ENCODE results near the gene ZNF555.
"Not testable (repeated sequence)": the region's sequence is repeated elsewhere in the genome, so short reads cannot be mapped to it uniquely, and the experiment has no call there.

ZNF555 gene

DNA sequence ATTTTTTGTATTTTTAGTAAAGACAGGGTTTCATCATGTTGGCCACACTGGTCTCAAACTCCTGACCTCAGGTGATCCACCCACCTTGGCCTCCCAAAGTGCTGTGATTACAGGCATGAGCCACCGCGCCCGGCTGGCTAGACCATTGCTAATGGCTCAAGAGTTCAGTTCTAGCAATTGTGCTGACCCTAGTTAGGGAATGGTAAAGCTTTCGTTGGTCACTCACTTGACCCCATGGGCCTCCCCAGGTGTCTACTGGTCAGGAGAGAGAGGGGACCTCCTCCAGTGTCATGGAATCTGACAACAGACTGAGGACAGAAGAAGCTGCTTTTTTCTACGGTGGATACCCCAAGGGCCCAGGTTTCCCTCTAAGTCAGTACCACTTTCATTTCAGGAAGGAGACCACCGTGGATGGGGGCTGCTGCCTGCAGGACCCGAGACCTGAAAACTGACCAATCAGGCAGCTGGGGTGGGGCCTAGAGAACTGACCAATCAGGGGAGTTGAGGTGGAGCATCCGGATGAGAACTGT is 25.3 kb downstream of the ZNF555 start:
- DNase-seq (ENCODE audit: insufficient read length, low spot score) (no peak), FAIRE-seq (no peak)

DNA sequence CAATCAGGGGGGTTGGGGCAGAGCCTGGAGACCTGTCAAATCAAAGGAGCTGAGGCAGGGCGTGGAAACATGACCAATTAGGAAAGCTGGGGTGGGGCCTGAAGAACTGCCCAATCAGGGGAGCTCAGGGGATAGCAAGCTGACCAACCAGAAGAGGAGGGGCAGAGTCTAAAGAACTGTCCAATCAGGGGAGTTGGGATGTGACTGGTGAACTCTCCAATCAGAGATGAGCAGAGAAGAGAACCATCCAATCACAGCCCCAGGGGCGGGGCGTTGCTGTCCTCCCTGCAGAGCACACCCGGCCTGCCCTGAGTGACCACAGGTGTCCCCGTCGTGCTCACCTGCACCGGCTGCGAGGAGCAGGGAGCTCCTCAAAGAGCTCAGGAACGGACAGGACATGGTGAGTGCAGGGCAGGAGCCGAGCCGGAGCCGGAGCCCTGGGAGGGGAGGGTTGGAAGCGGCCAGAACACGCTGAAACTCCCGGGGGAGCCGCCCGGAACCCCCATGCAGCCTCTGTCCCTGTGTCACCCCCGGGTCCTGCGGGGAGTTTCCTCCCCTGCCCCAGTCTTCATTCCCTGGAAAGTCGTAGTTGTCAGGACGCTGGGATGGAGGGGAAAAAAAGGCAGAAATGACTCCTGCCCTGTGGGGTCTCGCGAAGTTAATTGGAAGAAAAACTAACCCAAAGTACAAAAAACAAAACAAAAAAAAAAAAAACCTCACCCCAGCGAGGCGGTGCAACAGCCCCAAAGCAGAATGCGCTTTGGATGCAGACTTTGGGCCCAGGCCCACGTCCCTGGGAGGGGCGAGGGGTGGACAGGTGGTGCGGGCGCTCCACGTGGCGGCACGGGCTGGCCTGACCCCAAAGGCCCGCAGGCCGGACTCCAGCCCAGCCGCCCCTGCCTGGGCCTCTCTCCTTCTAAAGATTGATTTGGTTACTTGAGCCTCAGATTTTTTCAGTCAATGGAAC is 26.0 kb downstream of the ZNF555 start, which contains the start of gene ZNF556:
Gene ZNF556 (plus strand): TSS at position 311 of the 967 bp plus-strand sequence. CDS start 87 bp downstream, at position 398.
- FAIRE-seq, result no peak
- peak; percentile 78 for DNase-seq (ENCODE audit: insufficient read length, low spot score)

- FAIRE-seq, result no peak
Observed at GRCh38 chr19:2869618-2870017, 28.3 kb downstream of the ZNF555 start.

DNA sequence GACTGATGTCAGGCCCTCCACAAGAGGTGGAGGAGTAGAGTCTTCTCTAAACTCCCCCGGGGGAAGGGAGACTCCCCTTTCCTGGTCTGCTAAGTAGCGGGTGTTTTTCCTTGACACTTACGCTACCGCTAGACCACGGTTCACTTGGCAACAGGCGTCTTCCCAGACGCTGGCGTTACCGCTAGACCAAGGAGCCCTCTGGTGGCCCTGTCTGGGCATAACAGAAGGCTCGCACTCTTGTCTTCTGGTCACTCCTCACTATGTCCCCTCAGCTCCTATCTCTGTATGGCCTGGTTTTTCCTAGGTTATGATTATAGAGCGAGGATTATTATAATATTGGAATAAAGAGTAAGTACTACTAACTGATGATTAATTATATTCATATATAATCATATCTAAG is 30.9 kb downstream of the ZNF555 start:
- not testable (repeated sequence) for FAIRE-seq; DNase-seq (ENCODE audit: insufficient read length, low spot score)

More at GRCh38 chr19:2869618-2870017, 28.3 kb downstream of the ZNF555 start:
- no peak for DNase-seq (ENCODE audit: insufficient read length, low spot score)

DNA sequence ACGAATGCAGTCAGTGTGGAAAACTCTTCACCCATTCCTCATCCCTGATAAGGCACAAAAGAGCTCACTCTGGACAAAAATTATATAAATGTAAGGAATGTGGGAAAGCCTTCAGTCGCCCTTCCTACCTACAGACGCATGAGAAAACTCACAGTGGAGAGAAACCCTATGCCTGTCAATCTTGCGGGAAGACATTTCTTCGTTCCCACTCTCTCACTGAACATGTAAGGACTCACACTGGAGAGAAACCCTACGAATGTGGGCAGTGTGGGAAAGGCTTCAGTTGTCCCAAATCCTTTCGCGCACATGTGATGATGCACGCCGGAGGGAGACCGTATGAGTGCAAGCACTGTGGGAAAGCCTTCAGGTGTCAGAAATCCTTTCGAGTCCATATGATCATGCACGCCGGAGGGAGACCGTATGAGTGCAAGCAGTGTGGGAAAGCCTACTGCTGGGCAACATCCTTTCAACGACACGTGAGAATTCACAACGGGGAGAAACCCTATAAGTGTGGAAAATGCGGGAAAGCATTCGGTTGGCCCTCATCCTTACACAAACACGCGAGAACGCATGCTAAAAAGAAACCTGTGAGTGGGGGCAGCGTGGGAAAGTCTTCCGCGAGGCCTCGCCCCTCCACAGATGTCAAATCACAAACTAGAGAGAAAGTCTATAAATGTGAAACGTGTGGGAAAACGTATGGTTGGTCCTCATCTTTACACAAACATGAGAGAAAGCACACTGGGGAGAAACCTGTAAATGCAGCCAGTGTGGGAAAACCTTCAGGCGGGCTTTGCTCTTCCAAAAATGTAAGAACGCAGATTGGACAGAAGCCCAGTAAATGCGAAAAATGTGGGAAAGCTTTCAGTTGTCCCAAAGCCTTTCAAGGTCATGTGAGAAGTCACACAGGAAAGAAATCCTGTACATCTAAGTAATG is 36.4 kb downstream of the ZNF555 start:
- DNase-seq (ENCODE audit: insufficient read length, low spot score), result no peak
- FAIRE-seq, result no peak

- DNase-seq (ENCODE audit: insufficient read length, low spot score), result no peak
Observed at GRCh38 chr19:2883686-2884439, 42.6 kb downstream of the ZNF555 start.

DNA sequence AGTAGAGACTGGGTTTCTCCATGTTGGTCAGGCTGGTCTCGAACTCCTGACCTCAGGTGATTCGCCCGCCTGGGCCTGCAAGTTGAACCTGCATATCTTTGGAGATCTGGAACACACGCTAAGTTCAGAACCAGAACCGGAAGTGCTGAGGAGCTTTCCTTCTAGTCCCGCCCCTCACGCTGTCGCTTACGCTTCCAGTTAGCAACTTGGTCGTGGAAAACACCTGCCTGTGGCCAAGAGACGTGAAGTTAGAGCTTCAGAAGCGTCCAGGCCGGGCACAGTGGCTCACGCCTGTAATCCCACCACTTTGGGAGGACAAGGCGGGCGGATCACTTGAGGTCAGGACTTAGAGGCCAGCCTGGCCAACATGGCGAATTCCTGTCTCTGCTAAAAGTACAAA is 44.5 kb downstream of the ZNF555 start:
- DNase-seq (ENCODE audit: insufficient read length, low spot score) (no peak), FAIRE-seq (no peak)

More at GRCh38 chr19:2883686-2884439, 42.6 kb downstream of the ZNF555 start:
- no peak for FAIRE-seq

- FAIRE-seq (peak; percentile 59), DNase-seq (ENCODE audit: insufficient read length, low spot score) (peak; percentile 60)
Observed at GRCh38 chr19:2887391-2887914, 46.2 kb downstream of the ZNF555 start.

DNA sequence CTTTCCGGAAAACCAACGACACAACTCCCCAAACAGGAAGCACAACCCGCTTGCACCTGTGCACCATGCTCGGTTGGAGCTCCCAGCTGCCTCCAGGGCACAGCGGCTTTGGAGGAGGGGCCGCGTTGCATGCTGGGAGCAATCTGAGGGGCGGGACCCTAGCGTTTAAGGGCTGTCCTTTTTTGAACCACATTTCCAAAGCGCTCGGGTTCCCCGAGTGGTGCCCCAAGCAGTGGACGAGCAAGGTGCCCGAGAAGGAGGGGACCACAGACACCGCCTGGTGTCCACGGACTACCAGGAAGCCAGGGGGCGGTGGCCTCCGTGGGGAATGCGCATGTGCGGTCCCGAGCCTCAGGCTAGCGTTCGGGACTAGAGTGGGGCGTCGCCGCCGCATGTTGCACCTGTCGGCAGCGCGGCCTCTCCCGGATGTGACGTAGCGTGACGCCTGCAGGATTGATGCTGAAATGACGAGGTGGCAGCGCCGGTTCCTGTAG is 47.5 kb downstream of the ZNF555 start:
- no peak for FAIRE-seq
- no peak for DNase-seq (ENCODE audit: insufficient read length, low spot score)

DNA sequence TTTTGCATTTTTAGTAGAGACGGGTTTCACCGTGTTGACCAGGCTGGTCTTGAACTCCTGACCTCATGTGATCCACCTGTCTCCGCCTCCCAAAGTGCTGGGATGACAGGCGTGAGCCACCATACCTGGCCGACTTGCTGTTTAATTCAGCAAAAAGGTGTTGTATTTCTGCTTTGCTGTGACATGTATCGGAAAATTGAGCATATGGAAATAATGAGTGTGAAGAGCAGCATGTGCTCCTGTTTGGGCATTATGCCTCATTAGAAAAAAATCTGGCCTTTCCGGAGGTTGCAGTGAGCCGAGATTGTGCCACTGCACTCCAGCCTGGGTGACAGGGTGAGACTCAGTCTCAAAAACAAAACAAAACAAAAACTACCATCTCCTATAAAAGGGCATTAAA is 49.3 kb downstream of the ZNF555 start:
- not testable (repeated sequence) for DNase-seq (ENCODE audit: insufficient read length, low spot score); FAIRE-seq

- no peak for DNase-seq (ENCODE audit: insufficient read length, low spot score)
- no peak for FAIRE-seq
Observed at GRCh38 chr19:2896694-2897093, 55.4 kb downstream of the ZNF555 start.

DNA sequence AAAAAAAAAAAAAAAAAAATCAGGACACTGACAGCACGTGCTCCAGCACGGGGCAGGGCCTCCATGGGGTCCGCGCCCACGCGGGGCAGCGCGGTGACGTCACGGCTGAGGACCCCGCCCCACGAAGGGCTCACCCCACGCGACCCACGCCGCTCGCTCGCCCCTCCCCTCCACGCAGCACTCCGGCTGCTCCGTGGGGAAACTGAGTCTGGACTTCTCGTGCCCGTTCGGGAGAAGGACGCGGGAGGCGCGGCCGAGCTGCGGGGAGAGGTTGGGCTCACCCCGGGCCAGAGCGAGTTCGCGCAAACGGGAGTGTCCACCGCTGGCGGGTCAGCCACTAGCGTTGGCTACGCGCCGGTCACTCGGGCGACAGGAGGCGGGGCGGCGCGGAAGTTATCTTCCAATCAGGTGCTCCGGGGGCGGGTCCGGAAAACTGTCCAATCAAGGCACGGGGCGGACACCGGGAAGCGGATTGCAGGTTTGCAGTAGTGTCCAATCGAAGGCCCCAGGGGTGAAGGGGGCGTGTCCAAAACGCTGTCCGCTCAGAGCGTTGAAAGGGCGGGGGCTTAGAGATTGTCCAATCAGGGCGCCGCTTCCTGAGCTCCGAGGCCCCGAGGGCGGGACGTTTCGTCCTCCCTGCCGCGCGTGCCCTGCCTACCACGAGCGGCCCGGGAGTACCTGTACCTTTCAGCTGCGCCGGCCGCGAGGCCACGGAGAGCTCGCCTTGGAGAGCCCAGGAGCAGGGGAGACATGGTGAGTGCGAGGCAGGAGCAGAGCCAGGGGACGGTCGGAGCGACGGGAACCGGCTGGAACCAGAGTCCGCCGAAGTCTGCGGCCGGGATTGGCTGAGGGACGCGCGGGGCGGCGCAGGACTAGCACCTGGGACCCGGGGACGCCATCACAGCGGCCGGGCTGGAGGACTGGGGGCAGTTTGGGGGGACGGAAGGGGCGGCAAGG is 59.3 kb downstream of the ZNF555 start, which contains the start of gene ZNF57:
Gene ZNF57 (plus strand): TSS at position 633 of the 957 bp plus-strand sequence. CDS start 118 bp downstream, at position 751.
- FAIRE-seq (peak; percentile 93), DNase-seq (ENCODE audit: insufficient read length, low spot score) (peak; percentile 98)

DNA sequence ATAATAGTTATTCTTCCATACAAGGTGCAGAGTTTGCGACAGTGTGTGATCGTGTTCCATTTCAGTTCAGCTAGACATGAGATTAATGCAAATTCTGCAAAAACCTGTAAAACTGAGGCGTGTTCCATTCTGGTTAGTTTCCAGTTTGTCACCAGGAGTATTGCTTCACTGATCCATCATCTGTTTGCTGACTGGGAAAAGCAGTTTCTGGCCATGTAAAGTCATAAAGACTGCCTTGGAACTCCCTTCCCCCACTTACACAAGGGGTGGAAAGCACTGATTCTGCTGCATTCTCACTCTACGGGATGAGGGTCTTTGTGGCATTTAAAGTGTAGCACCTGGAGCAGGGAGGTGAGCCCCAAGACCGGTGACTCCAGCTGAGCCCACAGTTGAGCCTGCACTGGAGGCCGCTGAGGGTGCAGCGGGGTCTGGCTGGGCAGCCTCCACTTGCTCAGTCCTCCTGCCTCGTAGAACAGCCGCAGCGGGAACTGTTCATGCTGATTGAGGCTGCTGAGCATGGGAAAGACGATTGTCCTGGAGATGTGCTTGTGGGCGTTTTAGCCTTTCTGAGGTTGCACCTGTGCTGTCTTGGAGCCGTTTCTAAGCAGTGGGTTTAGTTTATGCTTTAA is 61.4 kb downstream of the ZNF555 start:
- FAIRE-seq (no peak), DNase-seq (ENCODE audit: insufficient read length, low spot score) (no peak)

DNA sequence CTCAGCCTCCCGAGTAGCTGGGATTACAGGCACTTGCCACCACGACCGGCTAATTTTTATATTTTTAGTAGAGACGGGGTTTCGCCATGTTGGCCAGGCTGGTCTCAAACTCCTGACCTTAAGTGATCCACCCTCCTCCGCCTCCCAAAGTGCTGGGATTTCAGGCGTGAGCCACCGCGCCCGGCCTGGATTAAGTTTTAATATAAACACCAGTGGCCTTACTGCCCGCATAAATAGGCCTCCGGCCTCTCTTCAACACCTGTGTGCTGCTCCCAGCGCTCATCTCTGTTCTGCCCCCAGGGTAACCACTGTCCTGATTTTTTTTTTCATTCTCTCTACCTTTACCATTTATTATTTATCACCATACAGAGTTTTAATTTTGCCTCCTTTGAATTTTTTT is 62.1 kb downstream of the ZNF555 start:
- FAIRE-seq; DNase-seq (ENCODE audit: insufficient read length, low spot score): not testable (repeated sequence)

DNA sequence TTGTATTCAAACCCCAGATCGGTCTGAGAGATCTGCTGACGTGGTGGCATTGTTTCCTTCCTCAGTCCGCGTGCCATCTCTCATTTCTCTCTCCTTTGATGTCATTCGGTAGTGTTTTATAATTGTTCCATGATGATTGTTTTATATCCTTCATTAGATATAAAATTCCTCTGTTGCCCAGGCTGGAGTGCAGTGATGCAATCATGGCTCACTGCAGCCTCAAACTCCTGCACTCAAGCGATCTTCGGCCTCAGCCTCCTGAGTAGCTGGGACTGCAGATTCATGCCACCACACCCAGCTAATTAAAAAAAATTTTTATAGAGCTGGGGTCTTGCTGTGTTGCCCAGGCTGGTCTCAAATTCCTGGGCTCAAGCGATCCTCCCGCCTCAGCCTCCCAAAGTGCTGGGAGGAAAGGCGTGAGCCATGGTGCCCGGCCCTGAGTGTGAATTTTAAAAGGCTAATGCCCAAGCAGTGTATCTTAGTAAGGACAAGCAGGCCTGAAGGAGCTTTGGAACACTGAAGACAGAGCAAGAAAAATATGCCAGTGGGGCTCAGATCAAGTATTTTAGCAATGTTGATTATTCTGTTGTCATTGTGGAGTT is 64.7 kb downstream of the ZNF555 start:
- DNase-seq (ENCODE audit: insufficient read length, low spot score), result no peak
- no peak for FAIRE-seq

DNA sequence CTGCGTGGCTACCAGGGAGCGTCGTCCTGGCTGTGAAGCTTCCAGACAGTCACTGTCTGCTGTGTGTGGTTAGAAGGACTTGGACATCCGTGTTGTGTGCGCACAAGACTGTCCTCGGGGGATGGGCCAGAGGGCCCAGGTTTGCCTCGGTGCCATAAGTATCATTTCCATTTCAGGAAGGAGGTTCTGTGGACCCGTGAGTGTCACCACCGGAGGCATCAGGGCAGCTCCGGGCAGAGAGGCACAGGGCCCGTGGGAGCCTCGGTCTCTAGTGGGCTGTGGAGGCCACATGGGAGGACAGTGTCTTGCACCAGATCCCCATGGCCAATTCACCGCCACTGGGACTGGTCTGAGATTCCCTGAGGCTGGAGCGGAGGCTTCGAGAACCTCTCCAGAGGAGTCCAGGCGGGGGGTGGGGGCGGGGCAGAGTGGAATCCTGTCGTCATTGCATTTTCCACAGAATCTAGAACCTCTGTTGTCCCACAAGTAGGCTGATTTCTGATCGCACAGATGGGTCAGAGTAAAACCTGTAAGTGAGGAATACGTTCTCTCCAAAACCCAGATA is 65.4 kb downstream of the ZNF555 start:
- no peak for FAIRE-seq
- DNase-seq (ENCODE audit: insufficient read length, low spot score), result no peak
